ENCODE measurements around the gene NFKB1.

GRCh38 chr4:102519925-102520324 is 18.8 kb downstream of the NFKB1 start:
- no peak for TF ChIP-seq CTCF (IDR thresholded peaks at IDR 0.05)
- no peak for TF ChIP-seq BHLHE40 (IDR thresholded peaks at IDR 0.05; ENCODE audit: low read depth, low read length)
- no peak for TF ChIP-seq POLR2A (IDR thresholded peaks at IDR 0.05; ENCODE audit: low read length)
- no peak for TF ChIP-seq SMC3 (IDR thresholded peaks at IDR 0.05)
- no peak for TF ChIP-seq MAX (IDR thresholded peaks at IDR 0.05)
- TF ChIP-seq JUN (IDR thresholded peaks at IDR 0.05), result no peak
- no peak for TF ChIP-seq EP300 (IDR thresholded peaks at IDR 0.05)
- TF ChIP-seq NR3C1 (IDR thresholded peaks at IDR 0.05), result no peak
- TF ChIP-seq KDM1A (IDR thresholded peaks at IDR 0.05; ENCODE audit: low read depth), result no peak

Data from A549 (cell line).